Ovary (tissue), 3 donors: ENCODE results near the gene CYB5RL.

Experiments
- POLR2A ChIP-seq: fragments of 450-650 bp; IDR thresholded peaks from one replicate; pipeline ENCODE4 v1.6.1; 2017; ENCODE audit warnings: antibody characterized with exemption, mild to moderate bottlenecking, moderate library complexity
- TF ChIP-seq, protein P1 (sequence below), 3 donors: fragments of 450-650 bp in 2 of 3; fragments of 200-600 bp in 1 of 3; IDR thresholded peaks; one replicate each; pipeline versions ENCODE4 v1.5.1 to v1.8.0; 2016 to 2022; ENCODE audit warnings: antibody characterized with exemption in 3 of 3, mild to moderate bottlenecking in 1 of 3
- donor health status: DM: no; HTN: no; CAD: no.

DNA sequence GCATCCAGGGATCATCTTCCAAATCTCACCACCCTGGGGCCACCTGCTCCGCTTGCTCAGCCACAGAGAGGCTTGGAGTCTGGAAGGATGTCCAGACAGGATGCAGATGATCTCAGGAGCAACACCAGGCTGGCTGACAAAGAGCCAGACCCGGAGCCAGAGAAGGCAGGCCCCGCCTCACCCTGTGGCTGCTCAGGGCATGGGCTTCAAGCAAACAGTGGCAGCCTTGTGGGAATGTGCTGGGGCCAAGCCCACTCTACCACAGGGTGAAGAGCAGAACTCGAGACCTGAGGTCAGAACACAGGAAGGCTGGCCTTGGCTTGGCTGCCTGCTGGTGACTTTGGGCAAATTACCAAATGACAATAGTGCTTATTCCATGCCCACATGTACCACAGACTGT lies 45.7 kb upstream of the CYB5RL start:
- TF ChIP-seq, protein P1, sequence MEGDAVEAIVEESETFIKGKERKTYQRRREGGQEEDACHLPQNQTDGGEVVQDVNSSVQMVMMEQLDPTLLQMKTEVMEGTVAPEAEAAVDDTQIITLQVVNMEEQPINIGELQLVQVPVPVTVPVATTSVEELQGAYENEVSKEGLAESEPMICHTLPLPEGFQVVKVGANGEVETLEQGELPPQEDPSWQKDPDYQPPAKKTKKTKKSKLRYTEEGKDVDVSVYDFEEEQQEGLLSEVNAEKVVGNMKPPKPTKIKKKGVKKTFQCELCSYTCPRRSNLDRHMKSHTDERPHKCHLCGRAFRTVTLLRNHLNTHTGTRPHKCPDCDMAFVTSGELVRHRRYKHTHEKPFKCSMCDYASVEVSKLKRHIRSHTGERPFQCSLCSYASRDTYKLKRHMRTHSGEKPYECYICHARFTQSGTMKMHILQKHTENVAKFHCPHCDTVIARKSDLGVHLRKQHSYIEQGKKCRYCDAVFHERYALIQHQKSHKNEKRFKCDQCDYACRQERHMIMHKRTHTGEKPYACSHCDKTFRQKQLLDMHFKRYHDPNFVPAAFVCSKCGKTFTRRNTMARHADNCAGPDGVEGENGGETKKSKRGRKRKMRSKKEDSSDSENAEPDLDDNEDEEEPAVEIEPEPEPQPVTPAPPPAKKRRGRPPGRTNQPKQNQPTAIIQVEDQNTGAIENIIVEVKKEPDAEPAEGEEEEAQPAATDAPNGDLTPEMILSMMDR (IDR thresholded peaks at IDR 0.05): no peak
- no peak for TF ChIP-seq POLR2A
